GM23248 (cell line): ENCODE data around the gene UNC13A. TPM values are rescaled to one million over a fixed set of nuclear protein-coding genes. Genes with fewer than 3 reads are reported as not detected.
A peak's percentile ranks its signal among the peaks of the same experiment; 100 is the strongest.
"Not testable (repeated sequence)": the region's sequence is repeated elsewhere in the genome, so short reads cannot be mapped to it uniquely, and the experiment has no call there.

ENCODE experiments used
- DNase-seq: peaks from one replicate; pipeline ENCODE4 v3.0.0-alpha.2; 2015
- H2AFZ ChIP-seq: fragments of 200-600 bp; sonication (generic); 2 replicates; pipeline ENCODE4 v1.6.1; 2016; ENCODE audit warnings: antibody characterized with exemption
- H3F3A ChIP-seq: fragments of 200-600 bp; sonication (generic); 2 replicates; pipeline ENCODE4 v1.6.1; 2016; ENCODE audit warnings: mild to moderate bottlenecking, antibody characterized with exemption, mixed run types; ENCODE audit not compliant: insufficient read depth
- H3K27ac ChIP-seq: fragments of 200-600 bp; sonication (generic); 2 replicates; pipeline ENCODE4 v1.5.1; 2016; ENCODE audit warnings: mild to moderate bottlenecking
- H3K27me3 ChIP-seq: fragments of 200-600 bp; sonication (generic); replicated peaks from 2 replicates; pipeline ENCODE4 v1.6.1; 2016; ENCODE audit warnings: mild to moderate bottlenecking; ENCODE audit not compliant: insufficient read depth
- H3K36me3 ChIP-seq: fragments of 200-600 bp; sonication (generic); 2 replicates; pipeline ENCODE4 v1.6.1; 2016; ENCODE audit warnings: low read depth, mild to moderate bottlenecking
- H3K4me1 ChIP-seq: fragments of 200-600 bp; sonication (generic); 2 replicates; pipeline ENCODE4 v1.6.1; 2016; ENCODE audit warnings: mild to moderate bottlenecking; ENCODE audit not compliant: insufficient read depth
- H3K4me2 ChIP-seq: fragments of 200-600 bp; sonication (generic); one replicate; pipeline ENCODE4 v1.6.1; 2016; ENCODE audit warnings: mild to moderate bottlenecking; ENCODE audit not compliant: unreplicated experiment
- H3K4me3 ChIP-seq: fragments of 200-600 bp; sonication (generic); 2 replicates; pipeline ENCODE4 v1.5.1; 2016; ENCODE audit warnings: mild to moderate bottlenecking
- H3K79me2 ChIP-seq: fragments of 200-600 bp; sonication (generic); 2 replicates; pipeline ENCODE4 v1.6.1; 2016; ENCODE audit warnings: mild to moderate bottlenecking; ENCODE audit not compliant: insufficient read depth
- H3K9ac ChIP-seq: fragments of 200-600 bp; sonication (generic); 2 replicates; pipeline ENCODE4 v1.6.1; 2016; ENCODE audit warnings: mild to moderate bottlenecking
- H3K9me2 ChIP-seq: fragments of 200-600 bp; sonication (generic); 2 replicates; pipeline ENCODE4 v1.6.1; 2016; ENCODE audit warnings: mixed run types, mild to moderate bottlenecking, moderate library complexity; ENCODE audit not compliant: insufficient read depth
- H3K9me3 ChIP-seq: fragments of 200-600 bp; sonication (generic); one replicate; pipeline ENCODE4 v1.6.1; 2017; ENCODE audit warnings: low read depth
- H4K20me1 ChIP-seq: fragments of 200-600 bp; sonication (generic); 2 replicates; pipeline ENCODE4 v1.6.0; 2016; ENCODE audit not compliant: insufficient read depth
- EZH2 ChIP-seq: fragments of 200-600 bp; sonication (generic); IDR thresholded peaks from 2 replicates; pipeline ENCODE4 v1.6.1; 2018; ENCODE audit warnings: antibody characterized with exemption, mild to moderate bottlenecking; ENCODE audit not compliant: insufficient read depth, poor library complexity, severe bottlenecking
- EZH2phosphoT487 ChIP-seq: fragments of 200-600 bp; sonication (generic); IDR thresholded peaks from 2 replicates; pipeline ENCODE4 v1.6.1; 2018; ENCODE audit warnings: antibody characterized with exemption, moderate library complexity, mild to moderate bottlenecking, low read depth; ENCODE audit not compliant: insufficient read depth
- WGBS, 2 experiments: methylation state at CpG; one replicate each; pipeline ENCODE4 v1.1.6; 2015 to 2017; ENCODE audit warnings: low lambda C conversion rate in 2 of 2, low coverage in 1 of 2; ENCODE audit errors: missing lambda C conversion rate in 2 of 2; 5-methylcytosine and 5-hydroxymethylcytosine counted together
- in situ Hi-C: fragments of 300-500 bp; cut with MboI; formaldehyde crosslinking; loops from 2 replicates; pipeline ENCODE4 v1.15.0; 2020
- polyA plus RNA-seq: library from polyadenylated mRNA; unstranded; fragments of >200 nt; fragmentation: Nextera tagmentation; extraction: Ambion mirVana; gene quantifications from 2 replicates; pipeline ENCODE4 v1.2.1, GENCODE V29; 2016
- total RNA-seq: library from RNA; depleted of rRNA; stranded (reverse); fragments of >200 nt; shearing (Covaris generic); gene quantifications from 2 replicates; pipeline ENCODE4 v1.2.3, GENCODE V29; 2014

UNC13A gene
- total and polyA plus RNA-seq, 2 experiments from 2014 or later = 0.03 to 0.11 TPM

GRCh38 chr19:17576758-17577456 is 111.2 kb downstream of the UNC13A start:
- H3K4me2 ChIP-seq = no peak overlapping the region
- H4K20me1 ChIP-seq = no peaks in the 10 kb centered on the region
- in situ Hi-C loops = no loop called here
- H3K9me2 ChIP-seq = no peaks in the 10 kb centered on the region
- H3K79me2 ChIP-seq = 0 out of 2 replicates have a peak, but pooled peaks cover 3% of the 10 kb centered on the region
- H3K4me3 ChIP-seq = no peak overlapping the region
- no peaks in the 10 kb centered on the region for H3F3A ChIP-seq
- H2AFZ ChIP-seq = no peak overlapping the region
- H3K9me3 ChIP-seq = no peaks in the 10 kb centered on the region
- DNase-seq = peak; percentile 12
- no peaks in the 10 kb centered on the region for H3K4me1 ChIP-seq
- no peaks in the 10 kb centered on the region for H3K27me3 ChIP-seq
- peaks cover 19% of the 10 kb centered on the region; the same call in 1 of the 2 replicates for H3K36me3 ChIP-seq
- 87 to 89% methylated on average over 10 to 34 of the region's 34 CpGs for WGBS, 2 experiments
- no peak overlapping the region for H3K27ac ChIP-seq
- no peak overlapping the region for H3K9ac ChIP-seq
- TF ChIP-seq EZH2phosphoT487 = no peak
- no peak for TF ChIP-seq EZH2

GRCh38 chr19:17575871-17576757 is 112.0 kb downstream of the UNC13A start:
- no peak for DNase-seq
- Histone ChIP-seq H3K4me3 (no peak overlapping the region), H3K9me3 (no peaks in the 10 kb centered on the region), H3F3A (no peaks in the 10 kb centered on the region), H3K9ac (no peak overlapping the region), H3K27ac (no peak overlapping the region), H3K4me2 (no peak overlapping the region), H2AFZ (no peak overlapping the region), H3K27me3 (no peaks in the 10 kb centered on the region), H4K20me1 (no peaks in the 10 kb centered on the region), H3K36me3 (peaks cover 21% of the 10 kb centered on the region; the same call in 1 of the 2 replicates), H3K4me1 (no peaks in the 10 kb centered on the region), H3K79me2 (0 out of 2 replicates have a peak, but pooled peaks cover 3% of the 10 kb centered on the region), H3K9me2 (no peaks in the 10 kb centered on the region)
- TF ChIP-seq EZH2 (no peak), EZH2phosphoT487 (no peak)
- in situ Hi-C loops = no loop called here
- 84 to 92% methylated on average over 9 to 11 of the region's 11 CpGs for WGBS, 2 experiments

DNA sequence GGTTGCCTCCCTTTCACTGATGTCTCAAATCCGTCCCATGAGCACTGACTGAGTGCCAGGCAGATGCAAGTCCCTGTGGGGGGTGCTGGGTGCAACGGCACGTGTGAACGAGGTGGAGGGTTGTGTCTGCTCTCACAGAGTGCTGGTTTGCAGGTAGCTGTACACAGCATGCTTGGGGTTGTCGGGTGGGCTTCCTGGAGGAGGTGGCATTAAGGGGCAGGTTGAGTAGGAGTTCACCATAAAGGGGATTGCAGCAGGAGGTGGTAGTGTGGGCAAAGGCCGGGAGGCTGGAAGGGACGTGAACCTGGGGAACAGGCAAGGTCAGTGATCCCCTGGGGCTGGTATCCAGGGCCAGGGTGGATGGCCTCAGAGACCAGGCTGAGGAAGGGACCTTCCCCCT is 115.5 kb downstream of the UNC13A start:
- Histone ChIP-seq H2AFZ (no peak overlapping the region), H3K4me1 (no peaks in the 10 kb centered on the region), H3K4me2 (no peak overlapping the region), H3K9me3 (no peaks in the 10 kb centered on the region), H3K27me3 (no peaks in the 10 kb centered on the region), H3K27ac (no peak overlapping the region), H3K4me3 (no peak overlapping the region), H3K36me3 (peaks cover 49% of the 10 kb centered on the region; the same call in 1 of the 2 replicates), H3K9ac (no peak overlapping the region), H3K9me2 (no peaks in the 10 kb centered on the region), H3K79me2 (peaks cover 8% of the 10 kb centered on the region; the same call in 1 of the 2 replicates), H3F3A (no peaks in the 10 kb centered on the region), H4K20me1 (no peaks in the 10 kb centered on the region)
- 98 to 99% methylated on average over 7 of the region's 7 CpGs for WGBS, 2 experiments
- no peak for DNase-seq
- in situ Hi-C loops = no loop called here
- TF ChIP-seq EZH2 = no peak
- TF ChIP-seq EZH2phosphoT487 = no peak

- H3K9ac ChIP-seq = no peak overlapping the region
- no peak overlapping the region for H3K4me3 ChIP-seq
- peaks cover 50% of the 10 kb centered on the region; the same call in 1 of the 2 replicates for H3K36me3 ChIP-seq
- no peaks in the 10 kb centered on the region for H3K27me3 ChIP-seq
- 90 to 93% methylated on average over 6 of the region's 6 CpGs for WGBS, 2 experiments
- in situ Hi-C loops = no loop called here
- no peak for TF ChIP-seq EZH2
- TF ChIP-seq EZH2phosphoT487 = no peak
- H2AFZ ChIP-seq = no peak overlapping the region
- no peak overlapping the region for H3K4me2 ChIP-seq
- no peaks in the 10 kb centered on the region for H3K9me3 ChIP-seq
- peaks cover 13% of the 10 kb centered on the region for H3K79me2 ChIP-seq
- no peaks in the 10 kb centered on the region for H4K20me1 ChIP-seq
- no peaks in the 10 kb centered on the region for H3K4me1 ChIP-seq
- no peaks in the 10 kb centered on the region for H3F3A ChIP-seq
- H3K27ac ChIP-seq = no peak overlapping the region
- H3K9me2 ChIP-seq = no peaks in the 10 kb centered on the region
- DNase-seq = no peak
Measured at GRCh38 chr19:17570791-17571190, 117.4 kb downstream of the UNC13A start.

- H3K27ac ChIP-seq, in situ Hi-C loops, H2AFZ ChIP-seq, H3K27me3 ChIP-seq, H3K9me2 ChIP-seq, DNase-seq, H3F3A ChIP-seq, H3K4me2 ChIP-seq, H4K20me1 ChIP-seq, H3K9ac ChIP-seq, H3K9me3 ChIP-seq, H3K4me1 ChIP-seq, H3K4me3 ChIP-seq: not testable (repeated sequence)
- 93 to 98% methylated on average over 5 of the region's 5 CpGs for WGBS, 2 experiments
- Histone ChIP-seq H3K79me2 (peaks cover 18% of the 10 kb centered on the region), H3K36me3 (peaks cover 50% of the 10 kb centered on the region; the same call in 1 of the 2 replicates)
Measured at GRCh38 chr19:17570291-17570690, 117.9 kb downstream of the UNC13A start.
